ENCODE data around the gene RSAD1. TPM values are rescaled to one million over a fixed set of nuclear protein-coding genes. Genes with fewer than 3 reads are reported as not detected.

RSAD1 gene
- total RNA-seq, 4 donors from 2014 or later, result 30.2 to 50.1 (median 34.7) TPM

- WGBS, 2 donors, result 68 to 73% methylated on average over 6 to 7 of the region's 7 CpGs
- Histone ChIP-seq H3K36me3 (no peaks in the 10 kb centered on the region), H3K4me1 (no peaks in the 10 kb centered on the region), H3K9me3 (no peaks in the 10 kb centered on the region), H3K27ac (no peak overlapping the region), H3K27me3 (no peaks in the 10 kb centered on the region), H3K4me3 (replicated peaks in 1 of 3) (no peak overlapping the region)
- TF ChIP-seq POLR2A (IDR thresholded peaks at IDR 0.05) (no peak), CTCF (IDR thresholded peaks at IDR 0.05) (no peak)
- intact Hi-C loops (cut with DNase I), result no loop called here
- no peak for DNase-seq
Observed at GRCh38 chr17:50498021-50498874, 19.6 kb downstream of the RSAD1 start.

GRCh38 chr17:50499270-50499669 is 20.6 kb downstream of the RSAD1 start:
- DNase-seq, result no peak
- no peak overlapping the region for H3K4me3 ChIP-seq (replicated peaks in 1 of 3)
- intact Hi-C loops (cut with DNase I), result no loop called here
- no peaks in the 10 kb centered on the region for H3K9me3 ChIP-seq
- H3K36me3 ChIP-seq, result no peaks in the 10 kb centered on the region
- no peak for TF ChIP-seq CTCF (IDR thresholded peaks at IDR 0.05)
- TF ChIP-seq POLR2A (IDR thresholded peaks at IDR 0.05), result no peak
- no peaks in the 10 kb centered on the region for H3K4me1 ChIP-seq
- no peak overlapping the region for H3K27ac ChIP-seq
- no peaks in the 10 kb centered on the region for H3K27me3 ChIP-seq

GRCh38 chr17:50499721-50500120 is 21.1 kb downstream of the RSAD1 start:
- no peaks in the 10 kb centered on the region for H3K4me1 ChIP-seq
- H3K4me3 ChIP-seq (replicated peaks in 1 of 3), result no peak overlapping the region
- H3K36me3 ChIP-seq, result no peaks in the 10 kb centered on the region
- 92 to 93% methylated on average over 2 of the region's 2 CpGs for WGBS, 2 donors
- no peaks in the 10 kb centered on the region for H3K27me3 ChIP-seq
- intact Hi-C loops (cut with DNase I), result no loop called here
- H3K9me3 ChIP-seq, result no peaks in the 10 kb centered on the region
- no peak overlapping the region for H3K27ac ChIP-seq
- no peak for DNase-seq
- no peak for TF ChIP-seq CTCF (IDR thresholded peaks at IDR 0.05)
- no peak for TF ChIP-seq POLR2A (IDR thresholded peaks at IDR 0.05)

- Histone ChIP-seq H3K4me3 (replicated peaks in 1 of 3) (no peak overlapping the region), H3K9me3 (no peaks in the 10 kb centered on the region), H3K36me3 (no peaks in the 10 kb centered on the region), H3K4me1 (no peaks in the 10 kb centered on the region), H3K27ac (no peak overlapping the region), H3K27me3 (no peaks in the 10 kb centered on the region)
- DNase-seq, result peak in 1 of 2 donors; percentile 49
- WGBS, 2 donors, result 42 to 49% methylated on average over 5 of the region's 5 CpGs
- intact Hi-C loops (cut with DNase I), result no loop called here
- TF ChIP-seq CTCF (IDR thresholded peaks at IDR 0.05) (peak in 4 of 6 experiments; percentile 17 to 54 (median 42)), POLR2A (IDR thresholded peaks at IDR 0.05) (no peak)
Observed at GRCh38 chr17:50501054-50501453, 22.4 kb downstream of the RSAD1 start.

GRCh38 chr17:50502301-50502990 is 23.8 kb downstream of the RSAD1 start:
- no peaks in the 10 kb centered on the region for H3K9me3 ChIP-seq
- 87 to 95% methylated on average over 9 of the region's 9 CpGs for WGBS, 2 donors
- DNase-seq, result no peak
- intact Hi-C loops (cut with DNase I), result no loop called here
- H3K36me3 ChIP-seq, result no peaks in the 10 kb centered on the region
- H3K27ac ChIP-seq, result no peak overlapping the region
- H3K4me1 ChIP-seq, result no peaks in the 10 kb centered on the region
- H3K27me3 ChIP-seq, result no peaks in the 10 kb centered on the region
- TF ChIP-seq CTCF (IDR thresholded peaks at IDR 0.05), result no peak
- TF ChIP-seq POLR2A (IDR thresholded peaks at IDR 0.05), result no peak
- no peak overlapping the region for H3K4me3 ChIP-seq (replicated peaks in 1 of 3)

Measured in thyroid gland (tissue), 4 donors.